Ovary (tissue), 9 donors: ENCODE data around the gene NTNG2. TPM values are rescaled to one million over a fixed set of nuclear protein-coding genes. Genes with fewer than 3 reads are reported as not detected.

Experiments
- DNase-seq, 5 donors: peaks; one replicate each; pipeline ENCODE4 v3.0.0-alpha.2; 2019 to 2020
- H3K27ac ChIP-seq, 2 donors: fragments of 200-600 bp; one replicate each; pipeline versions ENCODE4 v1.5.1 to v1.8.0; 2019 to 2022
- H3K27me3 ChIP-seq: fragments of 200-600 bp; one replicate; pipeline ENCODE4 v1.8.0; 2022
- H3K36me3 ChIP-seq: fragments of 200-600 bp; sonication (generic); one replicate; pipeline ENCODE4 v1.5.1; 2019
- H3K4me1 ChIP-seq: one replicate; pipeline ENCODE4 v1.8.1; 2013; ENCODE audit warnings: mild to moderate bottlenecking, moderate library complexity; ENCODE audit not compliant: insufficient read depth
- H3K4me3 ChIP-seq: fragments of 200-600 bp; sonication (generic); one replicate; pipeline ENCODE4 v1.5.1; 2017
- H3K9me3 ChIP-seq, 2 donors: fragments of 200-600 bp in 1 of 2; sonication (generic) in 1 of 2; one replicate each; pipeline versions ENCODE4 v1.5.1 to v1.8.1; 2013 to 2019; ENCODE audit warnings: mild to moderate bottlenecking in 1 of 2, moderate library complexity in 1 of 2
- EP300 ChIP-seq: sonication (generic); formaldehyde crosslinking; IDR thresholded peaks from one replicate; pipeline ENCODE4 v1.6.1; 2017; ENCODE audit warnings: antibody characterized with exemption
- POLR2A ChIP-seq: fragments of 450-650 bp; IDR thresholded peaks from one replicate; pipeline ENCODE4 v1.6.1; 2017; ENCODE audit warnings: antibody characterized with exemption, mild to moderate bottlenecking, moderate library complexity
- WGBS, 3 donors: extraction: QIAGEN DNeasy Blood & Tissue Kit in 1 of 3; methylation state at CpG; one replicate each; pipeline versions ENCODE4 v1.1.5 to v1.1.7; 2013 to 2017; 5-methylcytosine and 5-hydroxymethylcytosine counted together
- intact Hi-C, 4 donors: fragments of 100-400 bp; cut with DNase I; formaldehyde crosslinking; loops; one replicate each; pipeline versions ENCODE4 v1.11.0 to v1.15.1; 2022 to 2023
- polyA plus RNA-seq, 2 donors: library from polyadenylated mRNA; stranded (reverse); fragments of 200-250 nt in 1 of 2; fragments of 350-450 nt in 1 of 2; fragmentation: Illumina TruSeq in 1 of 2; extraction: RNeasy Lipid Tissue Mini Kit (QIAGEN cat#74804) in 1 of 2; gene quantifications; one replicate each; pipeline ENCODE4 v1.2.3, GENCODE V29; 2013 to 2014
- total RNA-seq, 7 donors: library from RNA; depleted of rRNA in 2 of 7; stranded (reverse); fragments of >200 nt in 2 of 7; fragmentation: NEBNext Ultra II Directional in 3 of 7; extraction: Animal tissue kit (Norgen Biotek cat#: 25700) in 3 of 7; gene quantifications; one replicate each; pipeline versions ENCODE4 v1.1.0 to v1.2.4, GENCODE V29; 2016 to 2023
- TF ChIP-seq, protein P1 (sequence below), 3 donors: fragments of 450-650 bp in 2 of 3; fragments of 200-600 bp in 1 of 3; IDR thresholded peaks; one replicate each; pipeline versions ENCODE4 v1.5.1 to v1.8.0; 2016 to 2022; ENCODE audit warnings: antibody characterized with exemption in 3 of 3, mild to moderate bottlenecking in 1 of 3
- donor health status: DM: no; HTN: no; CAD: no; lungs with moderate emphysema.
- donor health status: DM: no; HTN: no; CAD: no.
- donor health status: Bipolar disorder and iron deficiency.
- donor health status: DM: yes; HTN: yes; CAD: no.
- donor health status: DM: no; HTN: no; CAD: no.
- donor health status: DM: yes; HTN: yes; CAD: no.

The NTNG2 gene
- total and polyA plus RNA-seq, 9 donors: 0.12 to 2.6 (median 0.81) TPM

GRCh38 chr9:132242621-132243155 is 80.8 kb downstream of the NTNG2 start:
- intact Hi-C loops: no loop called here
- Histone ChIP-seq H3K27me3 (no peaks in the 10 kb centered on the region), H3K36me3 (no peaks in the 10 kb centered on the region), H3K27ac (no peak overlapping the region), H3K4me1 (peaks cover 5% of the 10 kb centered on the region), H3K4me3 (peak overlapping the region; percentile 69), H3K9me3 (no peaks in the 10 kb centered on the region)
- 16 to 18% (median 18%) methylated on average over 18 of the region's 18 CpGs for WGBS, 3 donors
- DNase-seq: peak in 1 of 5 donors; percentile 31
- no peak for TF ChIP-seq POLR2A
- TF ChIP-seq, protein P1, sequence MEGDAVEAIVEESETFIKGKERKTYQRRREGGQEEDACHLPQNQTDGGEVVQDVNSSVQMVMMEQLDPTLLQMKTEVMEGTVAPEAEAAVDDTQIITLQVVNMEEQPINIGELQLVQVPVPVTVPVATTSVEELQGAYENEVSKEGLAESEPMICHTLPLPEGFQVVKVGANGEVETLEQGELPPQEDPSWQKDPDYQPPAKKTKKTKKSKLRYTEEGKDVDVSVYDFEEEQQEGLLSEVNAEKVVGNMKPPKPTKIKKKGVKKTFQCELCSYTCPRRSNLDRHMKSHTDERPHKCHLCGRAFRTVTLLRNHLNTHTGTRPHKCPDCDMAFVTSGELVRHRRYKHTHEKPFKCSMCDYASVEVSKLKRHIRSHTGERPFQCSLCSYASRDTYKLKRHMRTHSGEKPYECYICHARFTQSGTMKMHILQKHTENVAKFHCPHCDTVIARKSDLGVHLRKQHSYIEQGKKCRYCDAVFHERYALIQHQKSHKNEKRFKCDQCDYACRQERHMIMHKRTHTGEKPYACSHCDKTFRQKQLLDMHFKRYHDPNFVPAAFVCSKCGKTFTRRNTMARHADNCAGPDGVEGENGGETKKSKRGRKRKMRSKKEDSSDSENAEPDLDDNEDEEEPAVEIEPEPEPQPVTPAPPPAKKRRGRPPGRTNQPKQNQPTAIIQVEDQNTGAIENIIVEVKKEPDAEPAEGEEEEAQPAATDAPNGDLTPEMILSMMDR (IDR thresholded peaks at IDR 0.05): no peak
- TF ChIP-seq EP300: no peak

DNA sequence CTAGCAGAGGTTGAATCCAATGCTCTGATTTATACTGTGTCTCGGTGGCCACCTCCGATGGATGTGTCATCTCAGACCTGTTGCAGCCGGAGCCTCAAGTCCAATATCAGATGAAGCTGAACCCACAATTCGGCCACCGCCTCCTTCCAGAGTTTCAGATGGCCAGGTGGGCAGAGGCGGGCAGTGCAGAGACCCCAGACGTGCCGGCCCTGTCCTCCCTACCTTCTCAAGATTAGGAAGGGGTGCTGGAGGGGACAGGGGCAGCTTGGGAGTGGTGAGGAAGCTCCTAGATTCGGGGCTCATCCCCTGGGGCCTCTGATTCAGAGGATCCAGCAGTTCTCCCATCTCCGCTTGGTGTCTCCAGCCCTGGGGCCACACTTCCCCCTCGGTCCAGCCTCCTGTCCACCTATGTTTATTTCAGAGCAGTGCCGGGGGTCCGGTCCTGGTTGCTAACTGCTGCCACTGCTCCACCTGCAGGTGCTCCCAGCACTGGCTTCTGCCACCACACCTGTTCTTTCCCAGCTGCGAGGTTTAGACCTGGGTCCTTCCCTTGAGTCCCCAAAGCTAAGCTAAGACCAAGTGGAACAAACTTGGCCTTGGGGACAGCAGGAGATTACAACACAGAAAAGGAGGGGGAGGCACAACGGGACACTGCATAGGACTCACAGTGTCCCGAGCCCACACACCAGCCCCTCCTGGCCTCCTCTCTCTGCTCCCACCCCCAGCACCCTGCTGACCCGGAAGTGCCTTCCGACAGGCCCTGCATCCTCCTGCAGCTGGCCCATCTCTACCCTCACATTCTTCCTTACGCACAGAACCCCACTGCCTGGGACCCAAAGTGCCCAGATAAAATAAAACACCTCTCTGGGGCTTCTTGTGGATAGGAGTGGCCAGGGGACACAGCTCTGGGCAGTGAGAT is 81.6 kb downstream of the NTNG2 start:
- Histone ChIP-seq H3K4me3 (no peak overlapping the region), H3K27me3 (no peaks in the 10 kb centered on the region), H3K27ac (no peak overlapping the region), H3K4me1 (peaks cover 5% of the 10 kb centered on the region), H3K36me3 (no peaks in the 10 kb centered on the region), H3K9me3 (no peaks in the 10 kb centered on the region)
- no peak for DNase-seq
- intact Hi-C loops: no loop called here
- TF ChIP-seq EP300: no peak
- TF ChIP-seq, protein P1 (IDR thresholded peaks at IDR 0.05): no peak
- TF ChIP-seq POLR2A: no peak
- 85 to 92% (median 92%) methylated on average over 19 of the region's 19 CpGs for WGBS, 3 donors

GRCh38 chr9:132244582-132245455 is 83.0 kb downstream of the NTNG2 start:
- Histone ChIP-seq H3K4me1 (peaks cover 5% of the 10 kb centered on the region), H3K9me3 (no peaks in the 10 kb centered on the region), H3K36me3 (no peaks in the 10 kb centered on the region), H3K27me3 (no peaks in the 10 kb centered on the region), H3K4me3 (no peak overlapping the region), H3K27ac (no peak overlapping the region)
- DNase-seq: peak in 2 of 5 donors; percentile 40 to 52
- 56 to 57% (median 57%) methylated on average over 19 of the region's 19 CpGs for WGBS, 3 donors
- intact Hi-C loops: no loop called here
- no peak for TF ChIP-seq POLR2A
- no peak for TF ChIP-seq EP300
- TF ChIP-seq, protein P1 (IDR thresholded peaks at IDR 0.05): no peak

GRCh38 chr9:132245465-132245864 is 83.6 kb downstream of the NTNG2 start:
- Histone ChIP-seq H3K9me3 (no peaks in the 10 kb centered on the region), H3K4me3 (no peak overlapping the region), H3K27ac (no peak overlapping the region), H3K4me1 (peaks cover 5% of the 10 kb centered on the region), H3K36me3 (no peaks in the 10 kb centered on the region), H3K27me3 (no peaks in the 10 kb centered on the region)
- TF ChIP-seq, protein P1 (IDR thresholded peaks at IDR 0.05): no peak
- TF ChIP-seq POLR2A (no peak), EP300 (no peak)
- intact Hi-C loops: no loop called here
- WGBS, 3 donors: 73 to 86% (median 82%) methylated on average over 9 of the region's 9 CpGs
- DNase-seq: no peak
